Ovary (tissue), 9 donors: ENCODE results near the gene CELF1. TPM values are rescaled to one million over a fixed set of nuclear protein-coding genes. Genes with fewer than 3 reads are reported as not detected.

Experiments used
- DNase-seq, 5 donors: peaks; one replicate each; pipeline ENCODE4 v3.0.0-alpha.2; 2019 to 2020
- H3K27ac ChIP-seq, 2 donors: fragments of 200-600 bp; one replicate each; pipeline versions ENCODE4 v1.5.1 to v1.8.0; 2019 to 2022
- H3K27me3 ChIP-seq: fragments of 200-600 bp; one replicate; pipeline ENCODE4 v1.8.0; 2022
- H3K36me3 ChIP-seq: fragments of 200-600 bp; sonication (generic); one replicate; pipeline ENCODE4 v1.5.1; 2019
- H3K4me1 ChIP-seq: one replicate; pipeline ENCODE4 v1.8.1; 2013; ENCODE audit warnings: mild to moderate bottlenecking, moderate library complexity; ENCODE audit not compliant: insufficient read depth
- H3K4me3 ChIP-seq: fragments of 200-600 bp; sonication (generic); one replicate; pipeline ENCODE4 v1.5.1; 2017
- H3K9me3 ChIP-seq, 2 donors: fragments of 200-600 bp in 1 of 2; sonication (generic) in 1 of 2; one replicate each; pipeline versions ENCODE4 v1.5.1 to v1.8.1; 2013 to 2019; ENCODE audit warnings: mild to moderate bottlenecking in 1 of 2, moderate library complexity in 1 of 2
- CTCF ChIP-seq, 3 donors: fragments of 450-650 bp in 2 of 3; fragments of 200-600 bp in 1 of 3; IDR thresholded peaks; one replicate each; pipeline versions ENCODE4 v1.5.1 to v1.8.0; 2016 to 2022; ENCODE audit warnings: antibody characterized with exemption in 3 of 3, mild to moderate bottlenecking in 1 of 3
- EP300 ChIP-seq: sonication (generic); formaldehyde crosslinking; IDR thresholded peaks from one replicate; pipeline ENCODE4 v1.6.1; 2017; ENCODE audit warnings: antibody characterized with exemption
- POLR2A ChIP-seq: fragments of 450-650 bp; IDR thresholded peaks from one replicate; pipeline ENCODE4 v1.6.1; 2017; ENCODE audit warnings: antibody characterized with exemption, mild to moderate bottlenecking, moderate library complexity
- WGBS, 3 donors: extraction: QIAGEN DNeasy Blood & Tissue Kit in 1 of 3; methylation state at CpG; one replicate each; pipeline versions ENCODE4 v1.1.5 to v1.1.7; 2013 to 2017; 5-methylcytosine and 5-hydroxymethylcytosine counted together
- intact Hi-C, 4 donors: fragments of 100-400 bp; cut with DNase I; formaldehyde crosslinking; loops; one replicate each; pipeline versions ENCODE4 v1.11.0 to v1.15.1; 2022 to 2023
- polyA plus RNA-seq, 2 donors: library from polyadenylated mRNA; stranded (reverse); fragments of 200-250 nt in 1 of 2; fragments of 350-450 nt in 1 of 2; fragmentation: Illumina TruSeq in 1 of 2; extraction: RNeasy Lipid Tissue Mini Kit (QIAGEN cat#74804) in 1 of 2; gene quantifications; one replicate each; pipeline ENCODE4 v1.2.3, GENCODE V29; 2013 to 2014
- total RNA-seq, 7 donors: library from RNA; depleted of rRNA in 2 of 7; stranded (reverse); fragments of >200 nt in 2 of 7; fragmentation: NEBNext Ultra II Directional in 3 of 7; extraction: Animal tissue kit (Norgen Biotek cat#: 25700) in 3 of 7; gene quantifications; one replicate each; pipeline versions ENCODE4 v1.1.0 to v1.2.4, GENCODE V29; 2016 to 2023
- donor health status: DM: no; HTN: no; CAD: no; lungs with moderate emphysema.
- donor health status: DM: no; HTN: no; CAD: no.
- donor health status: Bipolar disorder and iron deficiency.
- donor health status: DM: yes; HTN: yes; CAD: no.
- donor health status: DM: no; HTN: no; CAD: no.
- donor health status: DM: yes; HTN: yes; CAD: no.

The CELF1 gene
- total and polyA plus RNA-seq, 9 donors: 25.0 to 109 (median 71.5) TPM

- intact Hi-C loops: no loop called here
- DNase-seq: no peak
- H3K9me3 ChIP-seq: no peaks in the 10 kb centered on the region
- H3K4me1 ChIP-seq: no peaks in the 10 kb centered on the region
- no peaks in the 10 kb centered on the region for H3K36me3 ChIP-seq
- H3K4me3 ChIP-seq: no peak overlapping the region
- H3K27me3 ChIP-seq: no peaks in the 10 kb centered on the region
- H3K27ac ChIP-seq: no peak overlapping the region
- TF ChIP-seq CTCF (IDR thresholded peaks at IDR 0.05): no peak
- TF ChIP-seq POLR2A: no peak
- no peak for TF ChIP-seq EP300
- WGBS, 3 donors: 70 to 86% (median 73%) methylated on average over 3 of the region's 3 CpGs
These were observed 119.8 kb downstream of the CELF1 start for GRCh38 chr11:47433157-47433556.

GRCh38 chr11:47431356-47432083 is 121.4 kb downstream of the CELF1 start:
- Histone ChIP-seq H3K4me1 (no peaks in the 10 kb centered on the region), H3K4me3 (no peak overlapping the region), H3K27me3 (no peaks in the 10 kb centered on the region), H3K9me3 (no peaks in the 10 kb centered on the region), H3K27ac (no peak overlapping the region), H3K36me3 (no peaks in the 10 kb centered on the region)
- no peak for DNase-seq
- intact Hi-C loops: no loop called here
- no peak for TF ChIP-seq POLR2A
- no peak for TF ChIP-seq EP300
- no peak for TF ChIP-seq CTCF (IDR thresholded peaks at IDR 0.05)
- 74 to 80% (median 77%) methylated on average over 9 of the region's 9 CpGs for WGBS, 3 donors

GRCh38 chr11:47430524-47430923 is 122.4 kb downstream of the CELF1 start:
- Histone ChIP-seq H3K27me3 (no peaks in the 10 kb centered on the region), H3K4me1 (no peaks in the 10 kb centered on the region), H3K9me3 (no peaks in the 10 kb centered on the region), H3K4me3 (no peak overlapping the region), H3K36me3 (no peaks in the 10 kb centered on the region), H3K27ac (no peak overlapping the region)
- DNase-seq: no peak
- intact Hi-C loops: no loop called here
- WGBS, 3 donors: 52 to 65% (median 63%) methylated on average over 5 of the region's 5 CpGs
- no peak for TF ChIP-seq EP300
- TF ChIP-seq CTCF (IDR thresholded peaks at IDR 0.05): no peak
- TF ChIP-seq POLR2A: no peak

GRCh38 chr11:47426062-47426956 is 126.6 kb downstream of the CELF1 start, which contains the start of gene PSMC3:
PSMC3 (minus strand) TSS chr11:47426439; CDS start chr11:47426279, 160 bp downstream.
- H3K4me3 ChIP-seq: peak within 1 kb of the TSS; percentile 98
- H3K27me3 ChIP-seq: no peaks in the 10 kb centered on the region
- peak; percentile 72 for TF ChIP-seq POLR2A
- TF ChIP-seq EP300: no peak
- H3K4me1 ChIP-seq: no peaks in the 10 kb centered on the region
- no peaks in the 10 kb centered on the region for H3K9me3 ChIP-seq
- WGBS, 3 donors: 0 to 1% (median 0%) methylated on average over 54 to 62 of the region's 62 CpGs
- peak within 1 kb of the TSS; percentile 81 for H3K27ac ChIP-seq
- H3K36me3 ChIP-seq: no peaks in the 10 kb centered on the region
- intact Hi-C loops: no loop called here
- peak; percentile 97 to 99 (median 99) for DNase-seq
